H54 (cell line): ENCODE results near the gene CALY.
"Not testable (repeated sequence)": the region's sequence is repeated elsewhere in the genome, so short reads cannot be mapped to it uniquely, and the experiment has no call there.

Source experiments
- DNase-seq: peaks from one replicate; pipeline ENCODE4 v3.0.0; 2011; ENCODE audit warnings: low spot score, mixed read lengths; ENCODE audit not compliant: insufficient read length
- FAIRE-seq: peaks from 3 replicates; lab custom pipeline; 2011; peaks lifted over from hg19 to GRCh38; lab: Jason Lieb, UNC
- POLR2A ChIP-seq: IDR thresholded peaks from 2 replicates; pipeline ENCODE4 v1.6.1; 2011; ENCODE audit warnings: low read depth, mild to moderate bottlenecking, low read length

The CALY gene

DNA sequence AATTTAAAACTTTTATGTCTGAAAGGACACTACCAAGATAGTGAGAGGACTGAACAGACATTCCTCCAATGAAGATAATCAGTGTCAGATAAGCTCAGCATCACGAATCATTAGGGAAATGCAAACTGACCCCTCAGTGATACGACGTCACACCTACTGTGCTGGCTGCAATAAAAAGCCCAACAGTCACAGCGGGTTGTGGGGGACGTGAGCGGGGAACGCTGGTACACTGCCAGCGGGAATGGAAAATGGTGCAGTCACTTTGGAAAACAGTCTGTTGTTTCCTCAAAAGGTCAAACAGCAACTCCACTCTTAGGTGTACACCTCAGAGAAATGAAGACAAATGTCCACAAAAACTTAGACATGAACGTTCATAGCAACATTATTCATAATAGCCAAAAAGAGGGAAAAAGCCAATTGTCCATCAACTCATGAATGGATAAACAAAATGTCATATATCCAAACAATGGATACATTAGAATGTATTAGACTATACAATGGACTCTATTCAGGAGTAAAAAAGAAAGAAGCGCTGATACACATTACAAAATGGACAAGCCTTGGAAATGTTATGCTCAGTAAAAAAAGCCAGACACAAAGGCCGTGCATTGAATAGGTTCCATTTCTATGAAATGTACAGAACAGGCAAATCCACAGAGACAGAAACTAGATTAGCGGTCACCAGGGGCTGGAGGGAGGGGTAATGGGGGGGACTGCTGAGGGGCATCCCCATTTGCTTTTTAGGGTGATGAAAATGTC, 38.8 kb upstream of the CALY start:
- TF ChIP-seq POLR2A = no peak
- DNase-seq (no peak), FAIRE-seq (no peak)

DNA sequence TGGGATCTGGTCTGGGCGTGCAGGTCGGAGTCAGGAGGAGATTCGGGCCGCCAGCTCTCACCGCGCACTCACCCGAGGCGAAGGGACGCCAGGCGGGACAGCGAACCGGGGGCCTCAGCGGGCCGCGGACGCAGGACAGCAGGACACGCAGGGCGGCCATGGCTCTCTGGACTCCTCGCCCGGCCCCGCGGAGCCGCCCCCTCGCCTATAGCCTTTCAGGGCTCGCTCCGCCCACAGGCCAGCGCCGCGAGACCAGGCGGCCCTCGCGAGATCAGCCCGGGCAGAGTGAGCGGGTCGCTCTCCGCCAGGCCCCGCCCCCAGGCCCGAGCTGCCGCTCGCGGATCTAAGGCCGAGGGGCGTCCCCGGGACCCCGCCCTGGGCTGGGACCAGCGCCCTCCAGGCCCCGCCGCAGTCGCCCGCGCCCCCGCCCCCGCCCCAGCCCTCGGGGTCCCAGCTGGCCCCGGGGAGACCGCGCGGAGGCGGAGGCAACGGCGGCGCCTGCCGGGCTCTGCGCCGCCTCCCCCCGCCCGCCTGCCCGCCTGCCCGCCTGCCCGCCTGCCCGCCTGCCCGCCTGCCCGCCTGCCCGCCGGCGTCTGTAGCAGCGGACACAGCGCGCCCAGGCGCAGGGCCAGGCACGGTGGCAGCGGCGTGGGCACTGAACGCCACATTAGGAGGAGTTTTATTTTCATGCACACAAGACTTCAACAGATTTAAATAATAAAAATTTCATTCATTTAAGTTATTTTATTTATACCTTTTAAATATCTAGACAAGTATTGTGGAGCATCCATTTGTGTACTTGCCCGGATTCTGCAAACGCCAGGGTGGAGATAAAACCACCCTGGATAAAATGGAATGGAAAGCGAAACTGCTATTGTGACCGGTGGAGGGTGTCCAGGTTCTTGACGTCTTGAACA, 36.7 kb upstream of the CALY start, which contains the start of gene ECHS1:
Gene ECHS1, minus strand, starts transcription at position 181 of the 917 bp plus-strand sequence. Its CDS starts 21 bp downstream, at position 160.
- peak; percentile 81 for TF ChIP-seq POLR2A
- FAIRE-seq (no peak), DNase-seq (peak; percentile 97)

DNA sequence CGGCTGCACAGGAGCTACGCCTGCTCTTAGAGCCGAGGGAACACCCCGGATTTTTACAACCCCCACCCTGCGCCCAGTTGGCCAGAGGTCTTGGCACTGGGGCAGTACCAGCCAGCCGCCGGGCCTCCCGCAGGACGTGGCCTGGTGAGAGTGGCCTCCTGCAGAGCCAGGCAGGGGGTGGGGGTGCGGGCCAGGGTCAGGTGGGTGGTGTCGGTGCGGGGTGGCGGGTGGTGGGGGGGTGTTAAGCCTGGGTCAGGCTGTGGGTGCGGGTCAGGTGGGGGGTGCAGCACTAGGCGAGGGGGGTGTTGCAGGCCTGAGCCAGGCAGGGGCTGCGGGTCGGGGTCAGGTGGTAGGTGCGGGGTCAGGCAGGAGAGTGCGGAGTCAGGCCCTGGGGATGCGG, 35.8 kb upstream of the CALY start:
- no peak for DNase-seq
- TF ChIP-seq POLR2A = no peak
- no peak for FAIRE-seq

DNA sequence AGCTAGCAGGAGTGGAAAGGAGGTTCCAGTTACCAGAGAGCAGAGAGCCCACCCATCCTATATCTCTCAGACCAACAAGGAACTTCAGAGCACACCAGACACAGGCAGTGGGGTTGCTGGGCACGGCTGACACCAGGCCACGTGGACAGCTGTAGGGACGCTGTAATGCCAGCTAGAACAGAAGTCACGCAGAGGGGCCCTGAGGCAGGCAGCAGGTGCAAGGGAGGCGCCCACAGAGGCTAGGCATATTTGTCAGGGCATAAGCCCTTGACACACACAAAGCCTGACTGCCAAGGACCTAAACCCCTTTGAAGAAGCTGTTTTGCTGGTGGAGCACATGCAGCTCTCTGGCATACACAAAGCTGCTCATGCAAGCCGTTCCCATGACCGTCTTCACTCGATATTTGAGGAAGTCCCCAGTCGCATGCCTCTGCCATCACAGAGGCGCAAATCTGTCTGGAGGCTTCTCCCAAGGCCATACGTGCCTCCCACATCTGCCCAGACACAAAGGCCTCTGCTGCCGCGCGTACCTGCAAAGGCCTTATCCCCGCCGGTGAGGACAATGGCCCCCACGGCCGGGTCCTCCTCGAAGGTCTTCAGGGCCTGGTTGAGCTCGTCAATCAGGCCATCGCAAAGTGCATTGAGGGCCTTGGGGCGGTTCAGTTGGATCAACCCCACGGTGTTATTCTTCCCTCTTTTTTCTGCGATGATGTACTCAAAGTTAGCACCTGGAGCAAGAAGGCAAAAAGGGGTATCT, 33.5 kb upstream of the CALY start:
- FAIRE-seq (no peak), DNase-seq (no peak)
- TF ChIP-seq POLR2A = no peak

DNA sequence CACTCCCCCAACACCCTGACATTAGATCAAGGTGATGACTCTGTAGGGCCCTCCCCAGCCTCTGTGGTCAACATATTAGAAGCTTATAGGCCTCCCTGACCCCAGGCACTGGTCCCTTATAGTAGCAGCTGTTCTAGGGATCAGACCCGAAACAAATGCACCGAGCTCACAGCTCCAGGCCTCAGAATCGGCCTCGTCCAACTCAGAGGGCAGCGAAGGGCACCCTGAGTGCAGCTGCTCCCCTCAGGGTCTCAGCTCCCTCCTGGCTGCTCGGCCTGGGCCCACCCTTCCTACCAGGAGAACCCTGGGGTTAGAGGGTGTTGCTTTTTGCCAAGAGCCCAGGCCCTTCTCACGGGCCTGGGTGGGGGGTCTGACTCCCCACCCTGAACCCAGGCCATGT, 31.5 kb upstream of the CALY start:
- FAIRE-seq = no peak
- no peak for TF ChIP-seq POLR2A
- DNase-seq = no peak

DNA sequence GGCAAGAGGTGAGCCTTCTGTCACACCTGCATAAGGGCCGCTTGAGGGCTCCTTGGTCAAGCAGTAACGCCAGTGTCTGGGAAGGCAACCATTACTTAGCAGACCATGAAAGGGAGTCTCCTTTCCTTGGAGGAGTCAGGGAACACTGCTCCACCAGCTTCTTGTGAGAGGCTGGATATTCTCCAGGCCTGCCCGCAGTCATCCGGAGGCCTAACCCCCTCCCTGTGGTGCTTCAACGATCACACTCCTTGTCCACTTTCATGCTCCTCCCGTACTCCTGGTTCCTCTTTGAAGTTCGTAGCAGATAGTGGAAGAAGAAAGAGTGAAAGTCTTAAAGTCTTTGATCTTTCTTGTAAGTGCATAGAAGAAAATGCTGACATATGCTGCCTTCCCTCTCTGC, 30.8 kb upstream of the CALY start:
- not testable (repeated sequence) for DNase-seq, FAIRE-seq

DNA sequence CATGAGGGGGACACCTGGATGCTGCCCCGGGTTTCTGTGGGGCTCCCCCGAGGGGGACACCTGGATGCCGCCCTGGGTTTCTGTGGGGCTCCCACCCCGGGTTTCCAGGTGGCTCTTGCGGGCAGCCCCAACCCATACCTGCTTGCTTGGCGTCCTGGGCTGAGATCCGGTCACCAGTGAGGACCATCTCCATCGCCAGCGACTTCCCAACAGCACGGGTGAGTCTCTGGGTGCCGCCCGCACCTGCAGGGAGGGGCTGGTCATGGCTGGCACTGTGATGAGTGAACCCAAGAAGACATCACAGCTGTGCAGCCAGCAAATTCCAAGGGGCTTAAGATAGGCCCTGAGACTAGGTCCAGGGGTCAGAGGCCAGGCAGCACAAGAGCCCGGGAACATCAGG, 30.1 kb upstream of the CALY start:
- DNase-seq = no peak
- no peak for TF ChIP-seq POLR2A
- FAIRE-seq = no peak

DNA sequence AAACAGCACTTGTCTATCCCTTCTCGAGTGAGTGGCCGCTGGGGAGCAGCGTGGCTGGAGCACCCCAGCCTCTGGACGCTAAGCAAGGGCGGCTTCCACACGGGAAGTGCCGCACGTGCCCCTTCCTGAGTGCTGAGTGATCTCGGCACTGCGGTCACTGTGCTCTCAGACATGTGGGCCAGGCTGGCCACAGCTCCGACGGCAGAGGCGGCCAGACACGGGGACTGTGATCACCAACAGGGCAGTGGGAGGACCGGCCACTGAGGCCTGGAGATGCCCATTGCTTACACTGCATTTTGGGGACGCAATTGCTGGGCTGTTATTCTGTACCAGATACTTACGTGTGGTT, 29.4 kb upstream of the CALY start:
- FAIRE-seq = no peak
- no peak for DNase-seq
- no peak for TF ChIP-seq POLR2A

DNA sequence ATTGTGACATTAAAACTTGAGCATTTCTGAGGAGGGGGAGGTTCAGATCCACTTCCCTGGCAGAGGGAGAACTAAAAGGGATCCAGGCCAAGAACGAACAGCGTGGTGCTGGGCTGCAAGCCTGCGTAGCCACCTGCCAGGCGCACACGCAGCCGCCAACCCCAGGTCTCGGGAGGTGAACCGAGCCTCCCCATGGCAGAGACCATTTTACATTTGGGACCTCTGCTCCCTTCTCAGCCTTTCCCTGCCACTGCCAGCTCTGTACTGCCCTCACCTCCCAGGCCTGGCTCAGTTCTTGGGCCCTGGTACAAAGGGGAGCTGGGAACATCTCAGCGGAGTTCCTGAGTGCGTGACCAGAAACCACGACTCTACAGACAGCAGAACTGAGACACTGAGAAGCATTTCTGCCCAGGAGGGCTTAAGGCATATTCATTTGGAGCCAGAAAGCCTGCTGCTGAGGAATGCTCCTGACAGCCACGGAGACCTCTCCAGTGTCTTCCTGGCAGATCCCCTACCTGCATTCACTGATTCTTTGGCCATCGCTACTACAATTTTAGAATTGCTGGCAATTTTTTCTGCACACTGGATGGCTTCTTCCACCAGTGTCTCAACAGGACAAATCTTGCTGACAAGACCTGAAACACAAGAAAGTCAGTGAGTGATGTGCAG, 28.9 kb upstream of the CALY start:
- DNase-seq (no peak), FAIRE-seq (no peak)
- no peak for TF ChIP-seq POLR2A

DNA sequence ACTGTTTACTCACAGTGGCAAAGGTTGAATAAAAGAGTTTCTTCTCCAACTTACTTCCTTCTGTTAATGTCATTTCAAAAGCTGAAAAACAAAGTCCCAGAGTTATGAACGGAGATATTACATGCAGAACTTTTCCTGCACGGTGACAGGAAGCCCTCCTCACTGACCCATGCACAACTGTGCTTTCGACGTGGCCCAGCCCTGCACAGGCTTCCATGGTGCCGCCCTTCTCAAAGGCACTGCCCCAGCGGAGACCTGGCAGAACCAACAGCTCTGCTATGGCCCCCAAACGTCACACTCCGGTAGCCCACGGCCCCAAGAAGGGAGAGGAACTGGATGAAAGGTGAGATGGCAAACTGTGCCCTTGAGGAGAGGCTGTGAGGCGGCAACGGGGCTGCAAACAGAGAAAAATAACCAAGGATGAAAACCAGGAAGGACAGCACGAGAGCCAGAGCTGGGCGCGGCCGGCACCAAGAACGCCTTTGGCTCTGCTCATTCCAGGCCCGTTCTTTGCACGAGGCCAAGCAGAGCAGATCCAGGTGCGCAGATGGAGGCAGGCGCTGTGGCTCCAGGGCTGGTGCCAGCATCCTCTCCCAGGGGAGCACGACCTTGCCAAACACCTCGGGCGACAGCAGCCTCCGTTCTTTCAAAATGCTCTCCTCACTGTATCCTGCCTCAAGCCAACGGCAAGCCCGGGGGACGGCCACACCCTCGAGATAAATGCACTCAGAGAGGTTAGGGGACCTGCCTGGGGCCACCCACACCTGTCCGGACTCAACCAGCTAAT, 28.1 kb upstream of the CALY start:
- TF ChIP-seq POLR2A = no peak
- FAIRE-seq (no peak), DNase-seq (no peak)

DNA sequence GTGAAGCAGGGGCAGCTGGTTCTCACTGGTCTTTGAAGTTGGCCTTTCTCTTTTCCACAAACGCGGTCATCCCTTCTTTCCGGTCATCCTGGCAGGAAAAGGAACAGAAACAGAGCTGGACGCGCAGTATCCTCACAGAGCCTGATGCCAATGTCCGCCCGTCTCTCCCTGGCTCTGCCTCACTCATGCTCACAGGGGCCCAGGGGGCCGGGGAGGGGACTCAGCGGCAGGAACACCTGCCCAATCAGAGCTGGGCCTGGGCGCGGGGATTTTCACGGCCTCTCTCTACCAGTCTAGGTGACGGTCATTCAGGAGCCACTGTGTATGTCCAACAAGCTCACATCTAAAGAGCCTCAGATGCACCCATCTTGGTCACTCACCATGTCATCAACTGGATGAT, 26.1 kb upstream of the CALY start:
- FAIRE-seq (no peak), DNase-seq (no peak)
- no peak for TF ChIP-seq POLR2A

DNA sequence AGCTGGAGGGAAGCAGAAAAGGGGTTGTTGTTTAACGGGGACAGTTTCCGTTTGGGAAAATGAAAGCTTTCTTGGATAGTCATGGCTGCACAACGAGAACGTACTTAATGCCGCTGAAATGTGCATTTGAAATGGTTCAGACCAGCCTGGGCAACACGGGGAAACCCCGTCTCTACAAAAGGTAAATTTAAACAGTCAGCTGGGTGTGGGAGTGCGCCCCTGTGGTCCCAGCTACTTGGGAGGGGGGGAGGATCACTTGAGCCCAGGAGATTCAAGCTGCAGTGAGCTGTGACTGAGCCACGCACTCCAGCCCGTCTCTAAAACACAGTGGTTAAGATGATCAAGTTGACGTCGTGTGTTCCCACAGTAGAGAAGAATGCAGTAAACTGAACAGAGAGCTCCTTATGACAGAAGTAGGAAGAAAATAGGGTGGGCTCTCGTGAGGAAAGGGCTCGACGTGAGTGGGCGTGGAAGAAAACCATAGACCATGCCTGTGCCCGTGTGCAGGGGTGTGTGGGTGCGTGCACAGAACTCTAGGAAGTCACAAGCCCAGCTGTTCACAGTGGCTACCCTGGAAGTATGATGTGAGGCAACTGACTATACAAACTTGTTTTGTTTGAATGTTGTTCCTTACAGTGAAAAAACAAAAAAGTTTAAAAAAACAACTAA, 25.2 kb upstream of the CALY start:
- no peak for DNase-seq
- FAIRE-seq = no peak
- TF ChIP-seq POLR2A = no peak
